K562 (cell line): ENCODE data around the gene TMEM95.

ENCODE experiments used
- BRD9 ChIP-seq: fragments of 450-650 bp; IDR thresholded peaks from 2 replicates; pipeline ENCODE4 v1.6.1; 2018; ENCODE audit warnings: low read depth; ENCODE audit not compliant: partially characterized antibody
- ELF4 ChIP-seq: fragments of 450-650 bp; formaldehyde crosslinking; IDR thresholded peaks from 2 replicates; pipeline ENCODE4 v1.4.0; 2022; ENCODE audit warnings: missing genetic modification characterization

DNA sequence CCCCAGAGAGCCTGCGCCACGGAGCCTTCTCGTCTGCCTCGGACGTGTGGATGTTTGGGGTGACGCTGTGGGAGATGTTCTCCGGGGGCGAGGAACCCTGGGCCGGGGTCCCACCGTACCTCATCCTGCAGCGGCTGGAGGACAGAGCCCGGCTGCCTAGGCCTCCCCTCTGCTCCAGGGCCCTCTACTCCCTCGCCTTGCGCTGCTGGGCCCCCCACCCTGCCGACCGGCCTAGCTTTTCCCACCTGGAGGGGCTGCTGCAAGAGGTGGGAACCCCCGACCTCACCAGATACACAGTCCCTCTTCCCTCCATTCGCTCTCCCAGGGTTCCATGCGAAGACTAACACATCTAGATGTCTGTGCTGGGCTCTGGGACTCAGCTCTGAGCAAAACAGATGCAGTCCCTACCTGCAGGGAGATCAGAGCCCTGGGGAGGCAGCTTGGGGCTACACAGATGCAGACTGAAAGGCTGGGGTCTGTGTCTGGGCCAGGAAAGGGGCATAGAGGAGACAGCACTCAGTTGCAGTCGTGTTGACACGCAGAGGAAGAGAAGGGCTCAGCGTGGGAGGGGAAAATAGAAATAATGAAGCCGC, 29.6 kb downstream of the TMEM95 start:
- TF ChIP-seq ELF4 = no peak
- no peak for TF ChIP-seq BRD9
